ENCODE results near the gene CFTR. TPM values are rescaled to one million over a fixed set of nuclear protein-coding genes. Genes with fewer than 3 reads are reported as not detected.
"Not testable (repeated sequence)": the region's sequence is repeated elsewhere in the genome, so short reads cannot be mapped to it uniquely, and the experiment has no call there.

The CFTR gene
- total RNA-seq, 4 donors from 2014 or later: 43.0 to 176 (median 76.6) TPM

GRCh38 chr7:117502331-117502730 is 22.5 kb downstream of the CFTR start:
- no peaks in the 10 kb centered on the region for H3K9me3 ChIP-seq
- H3K4me1 ChIP-seq: peaks cover 0 to 18% (median 10%) of the 10 kb centered on the region in 4 donors
- intact Hi-C loops (cut with DNase I; ENCODE audit: low total_unique reads): no loop called here
- no peak overlapping the region for H3K4me3 ChIP-seq
- H3K36me3 ChIP-seq: no peaks in the 10 kb centered on the region
- H3K27me3 ChIP-seq: no peaks in the 10 kb centered on the region
- peak overlapping the region in 3 of 4 donors; percentile 1 to 38 (median 2) for H3K27ac ChIP-seq
- WGBS, 2 donors (ENCODE audit: low coverage in 1 of 2): 19 to 33% methylated on average over 3 of the region's 3 CpGs
- peak in 1 of 3 donors; percentile 42 for TF ChIP-seq POLR2AphosphoS5 (IDR thresholded peaks at IDR 0.05)
- TF ChIP-seq, protein P1, sequence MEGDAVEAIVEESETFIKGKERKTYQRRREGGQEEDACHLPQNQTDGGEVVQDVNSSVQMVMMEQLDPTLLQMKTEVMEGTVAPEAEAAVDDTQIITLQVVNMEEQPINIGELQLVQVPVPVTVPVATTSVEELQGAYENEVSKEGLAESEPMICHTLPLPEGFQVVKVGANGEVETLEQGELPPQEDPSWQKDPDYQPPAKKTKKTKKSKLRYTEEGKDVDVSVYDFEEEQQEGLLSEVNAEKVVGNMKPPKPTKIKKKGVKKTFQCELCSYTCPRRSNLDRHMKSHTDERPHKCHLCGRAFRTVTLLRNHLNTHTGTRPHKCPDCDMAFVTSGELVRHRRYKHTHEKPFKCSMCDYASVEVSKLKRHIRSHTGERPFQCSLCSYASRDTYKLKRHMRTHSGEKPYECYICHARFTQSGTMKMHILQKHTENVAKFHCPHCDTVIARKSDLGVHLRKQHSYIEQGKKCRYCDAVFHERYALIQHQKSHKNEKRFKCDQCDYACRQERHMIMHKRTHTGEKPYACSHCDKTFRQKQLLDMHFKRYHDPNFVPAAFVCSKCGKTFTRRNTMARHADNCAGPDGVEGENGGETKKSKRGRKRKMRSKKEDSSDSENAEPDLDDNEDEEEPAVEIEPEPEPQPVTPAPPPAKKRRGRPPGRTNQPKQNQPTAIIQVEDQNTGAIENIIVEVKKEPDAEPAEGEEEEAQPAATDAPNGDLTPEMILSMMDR (IDR thresholded peaks at IDR 0.05): no peak
- TF ChIP-seq EP300 (IDR thresholded peaks at IDR 0.05; ENCODE audit: low read depth): no peak
- no peak for TF ChIP-seq POLR2A (IDR thresholded peaks at IDR 0.05)
- in situ Hi-C loops (cut with MboI; ENCODE audit: low pct_ligation_motif_present in 1 of 4, low pct_unique_long_range_greater_than_20kb in 1 of 4, low sequenced_read_pairs in 3 of 4): no loop called here
- DNase-seq: peak; percentile 26

DNA sequence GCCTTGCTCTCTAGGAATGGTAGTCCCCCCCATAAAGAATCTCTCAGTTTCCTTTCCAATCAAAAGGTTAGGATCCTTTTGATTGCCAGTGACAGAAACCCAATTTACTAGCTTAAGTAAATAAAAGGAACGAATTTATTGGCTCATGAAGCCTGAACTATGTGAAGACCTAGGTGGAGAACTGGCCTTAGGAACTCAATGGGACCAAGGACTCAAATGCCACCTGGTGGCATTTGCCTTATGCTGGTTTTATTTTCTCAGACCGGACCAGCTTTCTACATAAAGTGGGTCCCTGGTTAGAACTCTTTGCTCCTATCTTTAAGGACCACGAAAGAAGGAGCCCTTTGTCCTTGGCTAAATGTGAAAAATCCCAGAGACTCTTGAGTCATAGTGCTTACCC is 25.4 kb downstream of the CFTR start:
- Histone ChIP-seq H3K27me3 (no peaks in the 10 kb centered on the region), H3K4me3 (no peak overlapping the region), H3K9me3 (no peaks in the 10 kb centered on the region), H3K4me1 (peaks cover 0 to 15% (median 7%) of the 10 kb centered on the region in 4 donors), H3K36me3 (no peaks in the 10 kb centered on the region), H3K27ac (no peak overlapping the region)
- intact Hi-C loops (cut with DNase I; ENCODE audit: low total_unique reads): no loop called here
- no peak for TF ChIP-seq POLR2A (IDR thresholded peaks at IDR 0.05)
- TF ChIP-seq, protein P1 (IDR thresholded peaks at IDR 0.05): peak in 2 of 5 experiments; percentile 15 to 19
- 20 to 57% methylated on average over 1 to 3 of the region's 3 CpGs for WGBS, 2 donors (ENCODE audit: low coverage in 1 of 2)
- DNase-seq: no peak
- in situ Hi-C loops (cut with MboI; ENCODE audit: low pct_ligation_motif_present in 1 of 4, low pct_unique_long_range_greater_than_20kb in 1 of 4, low sequenced_read_pairs in 3 of 4): no loop called here

GRCh38 chr7:117508676-117509075 is 28.9 kb downstream of the CFTR start:
- Histone ChIP-seq H3K4me1 (no peaks in the 10 kb centered on the region), H3K4me3 (no peak overlapping the region), H3K9me3 (no peaks in the 10 kb centered on the region), H3K27ac (no peak overlapping the region), H3K36me3 (no peaks in the 10 kb centered on the region), H3K27me3 (no peaks in the 10 kb centered on the region)
- TF ChIP-seq EP300 (IDR thresholded peaks at IDR 0.05; ENCODE audit: low read depth): no peak
- TF ChIP-seq POLR2A (IDR thresholded peaks at IDR 0.05): no peak
- TF ChIP-seq, protein P1 (IDR thresholded peaks at IDR 0.05): no peak
- TF ChIP-seq POLR2AphosphoS5 (IDR thresholded peaks at IDR 0.05): no peak
- no peak for DNase-seq
- in situ Hi-C loops (cut with MboI; ENCODE audit: low pct_ligation_motif_present in 1 of 4, low pct_unique_long_range_greater_than_20kb in 1 of 4, low sequenced_read_pairs in 3 of 4): no loop called here
- 60 to 91% methylated on average over 1 of the region's 1 CpG for WGBS, 2 donors (ENCODE audit: low coverage in 1 of 2)
- intact Hi-C loops (cut with DNase I; ENCODE audit: low total_unique reads): no loop called here

GRCh38 chr7:117517194-117517593 is 37.4 kb downstream of the CFTR start:
- H3K27me3 ChIP-seq; H3K27ac ChIP-seq; H3K9me3 ChIP-seq; intact Hi-C loops (cut with DNase I; ENCODE audit: low total_unique reads); in situ Hi-C loops (cut with MboI; ENCODE audit: low pct_ligation_motif_present in 1 of 4, low pct_unique_long_range_greater_than_20kb in 1 of 4, low sequenced_read_pairs in 3 of 4); H3K36me3 ChIP-seq; H3K4me1 ChIP-seq; DNase-seq; H3K4me3 ChIP-seq: not testable (repeated sequence)
- WGBS, 2 donors (ENCODE audit: low coverage in 1 of 2): 89% methylated on average over 1 of the region's 1 CpG; no CpG with 5 or more reads in 1 of the 2 donors

DNA sequence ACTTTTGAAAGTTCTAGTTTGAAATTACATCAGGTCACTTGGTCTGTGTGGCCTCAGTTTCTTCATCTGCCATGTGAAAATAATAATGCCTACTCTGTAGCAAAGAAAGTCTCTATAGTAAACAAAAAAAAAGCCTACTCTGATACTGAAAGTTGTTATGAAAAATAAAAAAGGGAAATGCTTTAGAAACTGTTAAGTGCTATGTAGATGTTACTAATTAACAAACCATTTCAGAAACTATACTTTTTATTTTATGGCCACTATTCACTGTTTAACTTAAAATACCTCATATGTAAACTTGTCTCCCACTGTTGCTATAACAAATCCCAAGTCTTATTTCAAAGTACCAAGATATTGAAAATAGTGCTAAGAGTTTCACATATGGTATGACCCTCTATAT is 50.6 kb downstream of the CFTR start:
- no peak for DNase-seq
- Histone ChIP-seq H3K36me3 (no peaks in the 10 kb centered on the region), H3K27me3 (no peaks in the 10 kb centered on the region), H3K9me3 (no peaks in the 10 kb centered on the region), H3K4me3 (no peak overlapping the region), H3K27ac (peak overlapping the region; percentile 42 to 59 (median 53)), H3K4me1 (peaks cover 6 to 40% (median 33%) of the 10 kb centered on the region in 4 donors)
- intact Hi-C loops (cut with DNase I; ENCODE audit: low total_unique reads): no loop called here
- TF ChIP-seq EP300 (IDR thresholded peaks at IDR 0.05; ENCODE audit: low read depth) (no peak), POLR2AphosphoS5 (IDR thresholded peaks at IDR 0.05) (no peak), POLR2A (IDR thresholded peaks at IDR 0.05) (no peak)
- TF ChIP-seq, protein P1 (IDR thresholded peaks at IDR 0.05): no peak
- in situ Hi-C loops (cut with MboI; ENCODE audit: low pct_ligation_motif_present in 1 of 4, low pct_unique_long_range_greater_than_20kb in 1 of 4, low sequenced_read_pairs in 3 of 4): no loop called here

Data from transverse colon (tissue), 4 donors.